Neural cell (in vitro differentiated cells): ENCODE data around the gene ATXN10. TPM values are rescaled to one million over a fixed set of nuclear protein-coding genes. Genes with fewer than 3 reads are reported as not detected.

Source experiments
- H2AFZ ChIP-seq: fragments of 200-600, 300-800 bp; sonication (generic), shearing (Covaris generic); 2 replicates; pipeline ENCODE4 v1.6.0; 2014; ENCODE audit warnings: low read depth, mild to moderate bottlenecking, antibody characterized with exemption, low read length, moderate library complexity
- H3F3A ChIP-seq: fragments of 200-600 bp; shearing (Covaris generic); 2 replicates; pipeline ENCODE4 v1.6.1; 2016; ENCODE audit warnings: mild to moderate bottlenecking, moderate library complexity, mixed read lengths, antibody characterized with exemption, low read length; ENCODE audit not compliant: insufficient read depth, poor library complexity, severe bottlenecking
- H3K27ac ChIP-seq: fragments of 200-600, 300-800 bp; sonication (generic), shearing (Covaris generic); 2 replicates; pipeline ENCODE4 v1.5.1; 2014; ENCODE audit warnings: mild to moderate bottlenecking, low read length, moderate library complexity
- H3K27me3 ChIP-seq: fragments of 300-800, 200-600 bp; sonication (generic), shearing (Covaris generic); 2 replicates; pipeline ENCODE4 v1.6.0; 2014; ENCODE audit warnings: mild to moderate bottlenecking, low read depth, low read length, moderate library complexity; ENCODE audit not compliant: insufficient read depth
- H3K36me3 ChIP-seq: fragments of 300-800, 200-600 bp; sonication (generic), shearing (Covaris generic); 2 replicates; pipeline ENCODE4 v1.5.1; 2014; ENCODE audit warnings: mild to moderate bottlenecking, antibody characterized with exemption, low read length, moderate library complexity; ENCODE audit not compliant: insufficient read depth
- H3K4me2 ChIP-seq: fragments of 300-800, 200-600 bp; sonication (generic), shearing (Covaris generic); 2 replicates; pipeline ENCODE4 v1.6.0; 2014; ENCODE audit warnings: mild to moderate bottlenecking, low read length
- H3K4me3 ChIP-seq: fragments of 300-800, 200-600 bp; sonication (generic), shearing (Covaris generic); 2 replicates; pipeline ENCODE4 v1.5.1; 2014; ENCODE audit warnings: mild to moderate bottlenecking, low read length, moderate library complexity
- H3K79me2 ChIP-seq: fragments of 200-600 bp; shearing (Covaris generic); replicated peaks from 2 replicates; pipeline ENCODE4 v1.6.0; 2014; ENCODE audit warnings: mild to moderate bottlenecking, low read length, moderate library complexity; ENCODE audit not compliant: insufficient read depth
- H3K9ac ChIP-seq: fragments of 300-800, 200-600 bp; sonication (generic), shearing (Covaris generic); 2 replicates; pipeline ENCODE4 v1.6.1; 2016; ENCODE audit warnings: mild to moderate bottlenecking, low read length, mixed read lengths
- H3K9me2 ChIP-seq: fragments of 200-600 bp; shearing (Covaris generic); 2 replicates; pipeline ENCODE4 v1.6.1; 2016; ENCODE audit warnings: mild to moderate bottlenecking, low read length, mixed read lengths; ENCODE audit not compliant: insufficient read depth
- H3K9me3 ChIP-seq: fragments of 200-600, 300-800 bp; sonication (generic), shearing (Covaris generic); 2 replicates; pipeline ENCODE4 v1.6.1; 2016; ENCODE audit warnings: mild to moderate bottlenecking, mixed run types, low read length, moderate library complexity, mixed read lengths
- H4K20me1 ChIP-seq: fragments of 200-600 bp; shearing (Covaris generic); 2 replicates; pipeline ENCODE4 v1.6.1; 2016; ENCODE audit warnings: mild to moderate bottlenecking, mixed run types; ENCODE audit not compliant: insufficient read depth
- EP300 ChIP-seq: fragments of 450-650 bp; conservative IDR thresholded peaks from 2 replicates; pipeline ENCODE4 v1.6.1; 2014; ENCODE audit warnings: antibody characterized with exemption, mild to moderate bottlenecking, moderate library complexity; ENCODE audit not compliant: poor library complexity, severe bottlenecking
- EZH2 ChIP-seq: fragments of 200-600, 300-800 bp; shearing (Covaris generic), sonication (generic); IDR thresholded peaks from 2 replicates; pipeline ENCODE4 v1.6.1; 2014; ENCODE audit warnings: antibody characterized with exemption, low read length, borderline replicate concordance, mild to moderate bottlenecking; ENCODE audit not compliant: insufficient read depth, poor library complexity, severe bottlenecking
- MXI1 ChIP-seq: fragments of 450-650 bp; conservative IDR thresholded peaks from 2 replicates; pipeline ENCODE4 v1.6.1; 2014; ENCODE audit warnings: antibody characterized with exemption, mild to moderate bottlenecking; ENCODE audit not compliant: poor library complexity, severe bottlenecking
- POLR2AphosphoS5 ChIP-seq: IDR thresholded peaks from 2 replicates; pipeline ENCODE4 v1.6.1; 2012
- RAD21 ChIP-seq: fragments of 450-650 bp; conservative IDR thresholded peaks from 2 replicates; pipeline ENCODE4 v1.6.1; 2014; ENCODE audit warnings: antibody characterized with exemption, mild to moderate bottlenecking, moderate library complexity
- SMC3 ChIP-seq: fragments of 450-650 bp; conservative IDR thresholded peaks from 2 replicates; pipeline ENCODE4 v1.6.1; 2014; ENCODE audit warnings: antibody characterized with exemption, mild to moderate bottlenecking, moderate library complexity; ENCODE audit not compliant: poor library complexity
- TAF1 ChIP-seq: IDR thresholded peaks from 2 replicates; pipeline ENCODE4 v1.6.1; 2012; ENCODE audit warnings: low read depth
- polyA plus RNA-seq: library from polyadenylated mRNA; depleted of rRNA; stranded (reverse); fragments of >200 nt; gene quantifications from 2 replicates; pipeline ENCODE4 v1.2.3, GENCODE V29; 2014
- TF ChIP-seq, protein P1 (sequence below): fragments of 450-650 bp; IDR thresholded peaks from 2 replicates; pipeline ENCODE4 v1.5.1; 2014; ENCODE audit warnings: antibody characterized with exemption, mild to moderate bottlenecking, moderate library complexity; ENCODE audit not compliant: poor library complexity, severe bottlenecking
- TF ChIP-seq, protein P2 (sequence below): IDR thresholded peaks from 2 replicates; pipeline ENCODE4 v1.6.1; 2012; ENCODE audit warnings: borderline replicate concordance

Gene ATXN10
- polyA plus RNA-seq, 1 donor from 2014 or later, result 321 TPM

DNA sequence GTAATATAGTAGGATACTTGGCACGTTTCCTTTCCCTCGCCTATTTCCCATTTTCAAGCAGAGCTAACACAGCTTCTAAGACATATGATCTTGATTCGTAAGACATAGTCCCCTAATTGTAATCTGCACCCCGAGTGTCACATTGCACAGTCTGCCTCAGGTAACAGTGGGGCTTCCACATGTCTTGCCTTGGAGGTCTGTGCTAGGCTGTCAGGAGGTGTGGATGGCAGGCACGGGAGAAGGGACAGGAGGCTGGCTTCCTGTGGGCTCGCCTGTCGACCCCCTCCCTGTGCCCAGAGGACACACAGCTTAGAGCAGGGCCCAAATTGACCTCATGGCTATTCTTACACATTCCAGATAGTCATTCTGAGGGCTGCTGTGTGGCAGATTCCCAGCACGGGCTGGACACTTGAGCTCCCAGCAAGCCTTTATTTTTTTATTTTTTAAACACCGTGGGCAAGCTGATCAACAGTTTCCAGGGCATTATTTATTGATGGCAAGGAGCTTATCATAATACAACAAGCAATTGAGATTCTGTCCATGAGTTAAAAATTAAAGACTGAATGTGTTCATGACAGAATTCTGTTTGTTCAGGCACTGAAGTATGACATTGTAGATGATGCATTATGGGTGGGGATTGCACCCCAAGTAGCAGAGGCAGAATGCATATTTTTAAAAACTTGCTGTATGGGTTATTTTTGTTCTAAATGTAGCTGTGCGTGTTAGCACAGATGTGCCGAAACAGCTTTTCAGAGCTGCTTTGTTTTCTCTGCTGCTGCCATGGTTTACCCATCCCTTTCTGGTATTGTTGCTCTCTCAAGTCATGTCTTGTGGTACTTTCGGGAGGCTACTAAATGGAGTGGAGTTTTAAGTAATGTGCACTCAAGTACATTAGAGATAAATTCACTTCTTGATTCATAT is 113.0 kb downstream of the ATXN10 start:
- Histone ChIP-seq H4K20me1 (no peaks in the 10 kb centered on the region), H3K4me3 (no peak overlapping the region), H3K27ac (no peak overlapping the region), H3K4me2 (no peak overlapping the region), H3K27me3 (no peaks in the 10 kb centered on the region), H2AFZ (no peak overlapping the region), H3F3A (no peaks in the 10 kb centered on the region), H3K79me2 (no peaks in the 10 kb centered on the region), H3K9me2 (no peaks in the 10 kb centered on the region), H3K9ac (no peak overlapping the region), H3K36me3 (no peaks in the 10 kb centered on the region), H3K9me3 (no peaks in the 10 kb centered on the region)
- TF ChIP-seq RAD21 (no peak), EZH2 (no peak), POLR2AphosphoS5 (no peak), SMC3 (no peak), MXI1 (no peak), EP300 (no peak), TAF1 (no peak)
- TF ChIP-seq, protein P1, sequence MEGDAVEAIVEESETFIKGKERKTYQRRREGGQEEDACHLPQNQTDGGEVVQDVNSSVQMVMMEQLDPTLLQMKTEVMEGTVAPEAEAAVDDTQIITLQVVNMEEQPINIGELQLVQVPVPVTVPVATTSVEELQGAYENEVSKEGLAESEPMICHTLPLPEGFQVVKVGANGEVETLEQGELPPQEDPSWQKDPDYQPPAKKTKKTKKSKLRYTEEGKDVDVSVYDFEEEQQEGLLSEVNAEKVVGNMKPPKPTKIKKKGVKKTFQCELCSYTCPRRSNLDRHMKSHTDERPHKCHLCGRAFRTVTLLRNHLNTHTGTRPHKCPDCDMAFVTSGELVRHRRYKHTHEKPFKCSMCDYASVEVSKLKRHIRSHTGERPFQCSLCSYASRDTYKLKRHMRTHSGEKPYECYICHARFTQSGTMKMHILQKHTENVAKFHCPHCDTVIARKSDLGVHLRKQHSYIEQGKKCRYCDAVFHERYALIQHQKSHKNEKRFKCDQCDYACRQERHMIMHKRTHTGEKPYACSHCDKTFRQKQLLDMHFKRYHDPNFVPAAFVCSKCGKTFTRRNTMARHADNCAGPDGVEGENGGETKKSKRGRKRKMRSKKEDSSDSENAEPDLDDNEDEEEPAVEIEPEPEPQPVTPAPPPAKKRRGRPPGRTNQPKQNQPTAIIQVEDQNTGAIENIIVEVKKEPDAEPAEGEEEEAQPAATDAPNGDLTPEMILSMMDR, result no peak
- TF ChIP-seq, protein P2, sequence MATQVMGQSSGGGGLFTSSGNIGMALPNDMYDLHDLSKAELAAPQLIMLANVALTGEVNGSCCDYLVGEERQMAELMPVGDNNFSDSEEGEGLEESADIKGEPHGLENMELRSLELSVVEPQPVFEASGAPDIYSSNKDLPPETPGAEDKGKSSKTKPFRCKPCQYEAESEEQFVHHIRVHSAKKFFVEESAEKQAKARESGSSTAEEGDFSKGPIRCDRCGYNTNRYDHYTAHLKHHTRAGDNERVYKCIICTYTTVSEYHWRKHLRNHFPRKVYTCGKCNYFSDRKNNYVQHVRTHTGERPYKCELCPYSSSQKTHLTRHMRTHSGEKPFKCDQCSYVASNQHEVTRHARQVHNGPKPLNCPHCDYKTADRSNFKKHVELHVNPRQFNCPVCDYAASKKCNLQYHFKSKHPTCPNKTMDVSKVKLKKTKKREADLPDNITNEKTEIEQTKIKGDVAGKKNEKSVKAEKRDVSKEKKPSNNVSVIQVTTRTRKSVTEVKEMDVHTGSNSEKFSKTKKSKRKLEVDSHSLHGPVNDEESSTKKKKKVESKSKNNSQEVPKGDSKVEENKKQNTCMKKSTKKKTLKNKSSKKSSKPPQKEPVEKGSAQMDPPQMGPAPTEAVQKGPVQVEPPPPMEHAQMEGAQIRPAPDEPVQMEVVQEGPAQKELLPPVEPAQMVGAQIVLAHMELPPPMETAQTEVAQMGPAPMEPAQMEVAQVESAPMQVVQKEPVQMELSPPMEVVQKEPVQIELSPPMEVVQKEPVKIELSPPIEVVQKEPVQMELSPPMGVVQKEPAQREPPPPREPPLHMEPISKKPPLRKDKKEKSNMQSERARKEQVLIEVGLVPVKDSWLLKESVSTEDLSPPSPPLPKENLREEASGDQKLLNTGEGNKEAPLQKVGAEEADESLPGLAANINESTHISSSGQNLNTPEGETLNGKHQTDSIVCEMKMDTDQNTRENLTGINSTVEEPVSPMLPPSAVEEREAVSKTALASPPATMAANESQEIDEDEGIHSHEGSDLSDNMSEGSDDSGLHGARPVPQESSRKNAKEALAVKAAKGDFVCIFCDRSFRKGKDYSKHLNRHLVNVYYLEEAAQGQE, result no peak

DNA sequence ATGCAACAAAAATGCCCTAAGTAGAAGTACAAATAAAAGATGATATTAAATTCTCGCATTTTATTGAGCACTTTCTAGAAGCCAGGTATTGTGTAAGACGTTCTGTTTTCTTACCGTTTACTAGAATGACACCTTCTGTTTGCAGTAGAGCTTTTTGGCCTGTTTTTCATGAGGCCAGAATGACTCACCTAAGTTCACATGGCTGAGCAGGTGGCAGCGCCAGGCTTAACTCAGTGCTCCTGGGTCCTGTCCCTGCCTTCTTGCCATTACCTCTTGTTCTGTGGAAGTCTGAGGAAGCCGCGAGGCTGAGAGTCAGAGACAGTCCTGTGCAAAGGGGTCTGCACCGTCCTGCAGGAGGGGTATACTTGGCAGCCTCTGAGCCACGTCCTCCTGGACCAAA is 113.8 kb downstream of the ATXN10 start:
- Histone ChIP-seq H3F3A (no peaks in the 10 kb centered on the region), H4K20me1 (no peaks in the 10 kb centered on the region), H2AFZ (no peak overlapping the region), H3K27ac (no peak overlapping the region), H3K4me3 (no peak overlapping the region), H3K36me3 (no peaks in the 10 kb centered on the region), H3K9ac (no peak overlapping the region), H3K9me2 (no peaks in the 10 kb centered on the region), H3K9me3 (no peaks in the 10 kb centered on the region), H3K27me3 (no peaks in the 10 kb centered on the region), H3K79me2 (no peaks in the 10 kb centered on the region), H3K4me2 (no peak overlapping the region)
- TF ChIP-seq POLR2AphosphoS5, result no peak
- TF ChIP-seq TAF1, result no peak
- no peak for TF ChIP-seq EZH2
- TF ChIP-seq, protein P2, result no peak
- no peak for TF ChIP-seq EP300
- TF ChIP-seq, protein P1, result no peak
- TF ChIP-seq SMC3, result no peak
